ENCODE measurements around the gene TASP1.

DNA sequence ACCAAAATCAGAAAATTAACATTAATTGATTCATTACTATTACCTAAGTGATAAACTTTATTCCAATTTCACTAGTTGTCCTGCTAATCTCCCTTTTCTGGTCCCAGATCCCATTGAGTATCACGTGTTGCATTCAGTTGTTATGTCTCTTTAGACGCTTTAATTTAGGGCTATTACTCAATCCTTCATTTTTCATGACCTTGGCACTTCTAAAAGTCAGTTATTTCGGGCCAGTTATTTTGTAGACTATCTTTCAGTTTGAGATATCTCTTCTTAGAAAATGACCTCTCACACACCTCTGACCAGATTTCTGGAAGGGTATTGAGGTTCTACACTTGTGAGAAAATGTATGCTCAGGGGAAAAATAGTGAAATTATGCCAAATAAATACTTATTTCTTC is 34.0 kb upstream of the TASP1 start:
- no peak for TF ChIP-seq EZH2 (IDR thresholded peaks at IDR 0.05; ENCODE audit: borderline replicate concordance, low read depth, low read length, severe bottlenecking)
- TF ChIP-seq, protein P1, sequence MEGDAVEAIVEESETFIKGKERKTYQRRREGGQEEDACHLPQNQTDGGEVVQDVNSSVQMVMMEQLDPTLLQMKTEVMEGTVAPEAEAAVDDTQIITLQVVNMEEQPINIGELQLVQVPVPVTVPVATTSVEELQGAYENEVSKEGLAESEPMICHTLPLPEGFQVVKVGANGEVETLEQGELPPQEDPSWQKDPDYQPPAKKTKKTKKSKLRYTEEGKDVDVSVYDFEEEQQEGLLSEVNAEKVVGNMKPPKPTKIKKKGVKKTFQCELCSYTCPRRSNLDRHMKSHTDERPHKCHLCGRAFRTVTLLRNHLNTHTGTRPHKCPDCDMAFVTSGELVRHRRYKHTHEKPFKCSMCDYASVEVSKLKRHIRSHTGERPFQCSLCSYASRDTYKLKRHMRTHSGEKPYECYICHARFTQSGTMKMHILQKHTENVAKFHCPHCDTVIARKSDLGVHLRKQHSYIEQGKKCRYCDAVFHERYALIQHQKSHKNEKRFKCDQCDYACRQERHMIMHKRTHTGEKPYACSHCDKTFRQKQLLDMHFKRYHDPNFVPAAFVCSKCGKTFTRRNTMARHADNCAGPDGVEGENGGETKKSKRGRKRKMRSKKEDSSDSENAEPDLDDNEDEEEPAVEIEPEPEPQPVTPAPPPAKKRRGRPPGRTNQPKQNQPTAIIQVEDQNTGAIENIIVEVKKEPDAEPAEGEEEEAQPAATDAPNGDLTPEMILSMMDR (IDR thresholded peaks at IDR 0.05; ENCODE audit: borderline replicate concordance, extremely low read depth, low read length, poor library complexity, severe bottlenecking) = no peak

All from DND-41 (cell line).